OCI-LY3 (cell line): ENCODE data around the gene PPP3R1.

Experiments
- H2AFZ ChIP-seq: fragments of 200-600, 300-600 bp; shearing (Covaris generic); 2 replicates; pipeline ENCODE4 v1.6.0; 2014; ENCODE audit warnings: antibody characterized with exemption, low read depth, low read length
- H3K27ac ChIP-seq: fragments of 200-600, 300-600 bp; sonication (generic); 2 replicates; pipeline ENCODE4 v1.5.1; 2014; ENCODE audit warnings: mild to moderate bottlenecking, low read length, moderate library complexity, mixed read lengths
- H3K27me3 ChIP-seq: fragments of 200-600, 300-600 bp; sonication (generic); 2 replicates; pipeline ENCODE4 v1.6.1; 2014; ENCODE audit warnings: low read depth, low read length, mixed read lengths
- H3K36me3 ChIP-seq: fragments of 200-600, 300-600 bp; sonication (generic); replicated peaks from 2 replicates; pipeline ENCODE3; 2014; ENCODE audit warnings: low read depth, low read length, mixed read lengths
- H3K4me1 ChIP-seq: fragments of 300-600, 200-600 bp; sonication (generic); 2 replicates; pipeline ENCODE4 v1.6.1; 2014; ENCODE audit warnings: low read length, mixed read lengths
- H3K4me2 ChIP-seq: fragments of 200-600, 300-600 bp; sonication (generic); 2 replicates; pipeline ENCODE4 v1.6.1; 2014; ENCODE audit warnings: low read length, mixed read lengths
- H3K4me3 ChIP-seq: fragments of 300-600, 200-600 bp; sonication (generic); 2 replicates; pipeline ENCODE4 v1.5.1; 2014; ENCODE audit warnings: antibody characterized with exemption, mild to moderate bottlenecking, low read length, moderate library complexity
- H3K79me2 ChIP-seq: fragments of 300-600, 200-600 bp; shearing (Covaris generic); 2 replicates; pipeline ENCODE4 v1.6.1; 2014; ENCODE audit warnings: mild to moderate bottlenecking, low read length, mixed read lengths
- H3K9ac ChIP-seq: fragments of 300-600, 200-600 bp; shearing (Covaris generic); 2 replicates; pipeline ENCODE4 v1.6.0; 2014; ENCODE audit warnings: mild to moderate bottlenecking, low read length, moderate library complexity
- H3K9me3 ChIP-seq: fragments of 200-600, 300-600 bp; shearing (Covaris generic); 2 replicates; pipeline ENCODE4 v1.6.1; 2014; ENCODE audit warnings: low read length, mixed read lengths; ENCODE audit not compliant: insufficient read depth
- H4K20me1 ChIP-seq: fragments of 200-600, 300-600 bp; sonication (generic); 2 replicates; pipeline ENCODE4 v1.6.1; 2016; ENCODE audit warnings: low read length, mixed read lengths; ENCODE audit not compliant: insufficient read depth
- CTCF ChIP-seq: fragments of 200-600, 300-600 bp; sonication (generic); IDR thresholded peaks from 2 replicates; pipeline ENCODE4 v1.5.1; 2014; ENCODE audit warnings: antibody characterized with exemption, low read length, low read depth
- EZH2phosphoT487 ChIP-seq: fragments of 200-600 bp; shearing (Covaris generic); IDR thresholded peaks from 2 replicates; pipeline ENCODE4 v1.6.1; 2018; ENCODE audit warnings: antibody characterized with exemption, mixed run types, low read depth

Gene PPP3R1

GRCh38 chr2:68244456-68244855 is 7.9 kb downstream of the PPP3R1 start:
- no peak overlapping the region for H3K4me3 ChIP-seq
- no peak overlapping the region for H3K9ac ChIP-seq
- H3K36me3 ChIP-seq, result peaks cover 8% of the 10 kb centered on the region
- H3K27ac ChIP-seq, result no peak overlapping the region
- H2AFZ ChIP-seq, result no peak overlapping the region
- H3K4me1 ChIP-seq, result peaks cover 1% of the 10 kb centered on the region; the same call in 1 of the 2 replicates
- H3K79me2 ChIP-seq, result peaks cover 100% of the 10 kb centered on the region
- TF ChIP-seq EZH2phosphoT487 (no peak), CTCF (peak; percentile 9; the same call in 1 of the 2 replicates)
- H3K9me3 ChIP-seq, result no peaks in the 10 kb centered on the region
- H3K27me3 ChIP-seq, result no peaks in the 10 kb centered on the region
- peaks cover 98% of the 10 kb centered on the region for H4K20me1 ChIP-seq
- H3K4me2 ChIP-seq, result no peak overlapping the region

GRCh38 chr2:68241732-68242131 is 10.6 kb downstream of the PPP3R1 start:
- Histone ChIP-seq H3K9me3 (no peaks in the 10 kb centered on the region), H3K36me3 (peaks cover 4% of the 10 kb centered on the region), H3K79me2 (peaks cover 100% of the 10 kb centered on the region), H4K20me1 (peaks cover 98% of the 10 kb centered on the region), H3K4me3 (no peak overlapping the region), H3K4me2 (no peak overlapping the region), H3K9ac (no peak overlapping the region), H3K27ac (no peak overlapping the region), H2AFZ (no peak overlapping the region), H3K4me1 (peaks cover 4% of the 10 kb centered on the region), H3K27me3 (no peaks in the 10 kb centered on the region)
- TF ChIP-seq CTCF (no peak), EZH2phosphoT487 (no peak)

- Histone ChIP-seq H3K9ac (no peak overlapping the region), H3K4me1 (peaks cover 11% of the 10 kb centered on the region), H3K4me2 (no peak overlapping the region), H3K27ac (no peak overlapping the region), H3K27me3 (no peaks in the 10 kb centered on the region), H3K36me3 (peaks cover 4% of the 10 kb centered on the region), H2AFZ (no peak overlapping the region), H4K20me1 (peaks cover 98% of the 10 kb centered on the region), H3K4me3 (no peak overlapping the region), H3K79me2 (peaks cover 100% of the 10 kb centered on the region), H3K9me3 (no peaks in the 10 kb centered on the region)
- TF ChIP-seq EZH2phosphoT487 (no peak), CTCF (no peak)
Measured at GRCh38 chr2:68240446-68240845, 11.9 kb downstream of the PPP3R1 start.

- H3K27me3 ChIP-seq, result no peaks in the 10 kb centered on the region
- peaks cover 98% of the 10 kb centered on the region for H4K20me1 ChIP-seq
- TF ChIP-seq CTCF (no peak), EZH2phosphoT487 (no peak)
- H3K9me3 ChIP-seq, result no peaks in the 10 kb centered on the region
- H3K79me2 ChIP-seq, result peaks cover 100% of the 10 kb centered on the region
- no peak overlapping the region for H3K9ac ChIP-seq
- peaks cover 11% of the 10 kb centered on the region for H3K4me1 ChIP-seq
- H3K36me3 ChIP-seq, result peaks cover 4% of the 10 kb centered on the region
- H3K27ac ChIP-seq, result no peak overlapping the region
- H2AFZ ChIP-seq, result no peak overlapping the region
- H3K4me3 ChIP-seq, result no peak overlapping the region
- no peak overlapping the region for H3K4me2 ChIP-seq
Measured at GRCh38 chr2:68238955-68239822, 13.1 kb downstream of the PPP3R1 start.
